GM23248 (cell line): Measurements from ENCODE around the gene COG5. TPM values are rescaled to one million over a fixed set of nuclear protein-coding genes. Genes with fewer than 3 reads are reported as not detected.

Source experiments
- DNase-seq: peaks from one replicate; pipeline ENCODE4 v3.0.0-alpha.2; 2015
- H2AFZ ChIP-seq: fragments of 200-600 bp; sonication (generic); 2 replicates; pipeline ENCODE4 v1.6.1; 2016; ENCODE audit warnings: antibody characterized with exemption
- H3F3A ChIP-seq: fragments of 200-600 bp; sonication (generic); 2 replicates; pipeline ENCODE4 v1.6.1; 2016; ENCODE audit warnings: mild to moderate bottlenecking, antibody characterized with exemption, mixed run types; ENCODE audit not compliant: insufficient read depth
- H3K27ac ChIP-seq: fragments of 200-600 bp; sonication (generic); 2 replicates; pipeline ENCODE4 v1.5.1; 2016; ENCODE audit warnings: mild to moderate bottlenecking
- H3K27me3 ChIP-seq: fragments of 200-600 bp; sonication (generic); replicated peaks from 2 replicates; pipeline ENCODE4 v1.6.1; 2016; ENCODE audit warnings: mild to moderate bottlenecking; ENCODE audit not compliant: insufficient read depth
- H3K36me3 ChIP-seq: fragments of 200-600 bp; sonication (generic); 2 replicates; pipeline ENCODE4 v1.6.1; 2016; ENCODE audit warnings: low read depth, mild to moderate bottlenecking
- H3K4me1 ChIP-seq: fragments of 200-600 bp; sonication (generic); 2 replicates; pipeline ENCODE4 v1.6.1; 2016; ENCODE audit warnings: mild to moderate bottlenecking; ENCODE audit not compliant: insufficient read depth
- H3K4me2 ChIP-seq: fragments of 200-600 bp; sonication (generic); one replicate; pipeline ENCODE4 v1.6.1; 2016; ENCODE audit warnings: mild to moderate bottlenecking; ENCODE audit not compliant: unreplicated experiment
- H3K4me3 ChIP-seq: fragments of 200-600 bp; sonication (generic); 2 replicates; pipeline ENCODE4 v1.5.1; 2016; ENCODE audit warnings: mild to moderate bottlenecking
- H3K79me2 ChIP-seq: fragments of 200-600 bp; sonication (generic); 2 replicates; pipeline ENCODE4 v1.6.1; 2016; ENCODE audit warnings: mild to moderate bottlenecking; ENCODE audit not compliant: insufficient read depth
- H3K9ac ChIP-seq: fragments of 200-600 bp; sonication (generic); 2 replicates; pipeline ENCODE4 v1.6.1; 2016; ENCODE audit warnings: mild to moderate bottlenecking
- H3K9me2 ChIP-seq: fragments of 200-600 bp; sonication (generic); 2 replicates; pipeline ENCODE4 v1.6.1; 2016; ENCODE audit warnings: mixed run types, mild to moderate bottlenecking, moderate library complexity; ENCODE audit not compliant: insufficient read depth
- H3K9me3 ChIP-seq: fragments of 200-600 bp; sonication (generic); one replicate; pipeline ENCODE4 v1.6.1; 2017; ENCODE audit warnings: low read depth
- H4K20me1 ChIP-seq: fragments of 200-600 bp; sonication (generic); 2 replicates; pipeline ENCODE4 v1.6.0; 2016; ENCODE audit not compliant: insufficient read depth
- EZH2 ChIP-seq: fragments of 200-600 bp; sonication (generic); IDR thresholded peaks from 2 replicates; pipeline ENCODE4 v1.6.1; 2018; ENCODE audit warnings: antibody characterized with exemption, mild to moderate bottlenecking; ENCODE audit not compliant: insufficient read depth, poor library complexity, severe bottlenecking
- EZH2phosphoT487 ChIP-seq: fragments of 200-600 bp; sonication (generic); IDR thresholded peaks from 2 replicates; pipeline ENCODE4 v1.6.1; 2018; ENCODE audit warnings: antibody characterized with exemption, moderate library complexity, mild to moderate bottlenecking, low read depth; ENCODE audit not compliant: insufficient read depth
- WGBS, 2 experiments: methylation state at CpG; one replicate each; pipeline ENCODE4 v1.1.6; 2015 to 2017; ENCODE audit warnings: low lambda C conversion rate in 2 of 2, low coverage in 1 of 2; ENCODE audit errors: missing lambda C conversion rate in 2 of 2; 5-methylcytosine and 5-hydroxymethylcytosine counted together
- in situ Hi-C: fragments of 300-500 bp; cut with MboI; formaldehyde crosslinking; loops from 2 replicates; pipeline ENCODE4 v1.15.0; 2020
- polyA plus RNA-seq: library from polyadenylated mRNA; unstranded; fragments of >200 nt; fragmentation: Nextera tagmentation; extraction: Ambion mirVana; gene quantifications from 2 replicates; pipeline ENCODE4 v1.2.1, GENCODE V29; 2016
- total RNA-seq: library from RNA; depleted of rRNA; stranded (reverse); fragments of >200 nt; shearing (Covaris generic); gene quantifications from 2 replicates; pipeline ENCODE4 v1.2.3, GENCODE V29; 2014

COG5 gene
- total and polyA plus RNA-seq, 2 experiments from 2014 or later, result 20.7 to 26.0 TPM

DNA sequence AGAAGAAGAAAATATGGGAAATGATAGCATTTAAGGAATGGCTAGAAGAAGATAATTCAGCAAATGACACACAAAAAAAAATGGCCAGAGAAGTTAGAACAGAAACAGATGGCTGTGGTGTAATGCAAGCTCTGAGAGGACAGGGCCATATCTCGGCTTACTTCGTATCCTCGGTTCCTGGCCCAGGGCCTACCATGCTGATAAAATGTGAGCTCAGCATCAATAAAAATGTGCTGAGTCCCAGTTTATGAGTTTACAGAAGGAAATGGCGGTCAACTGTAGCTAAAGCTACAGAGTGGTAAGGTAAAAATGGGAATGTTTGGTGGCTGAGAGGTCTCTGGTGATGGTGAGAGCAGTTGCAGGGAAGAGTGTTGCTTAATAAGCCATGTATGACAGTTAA, 354.2 kb downstream of the COG5 start:
- TF ChIP-seq EZH2phosphoT487 (no peak), EZH2 (no peak)
- whole genome bisulfite sequencing, 2 experiments, result 96% methylated on average over 4 of the region's 4 CpGs
- Histone ChIP-seq H3K9me3 (no peaks in the 10 kb centered on the region), H3K4me1 (peaks cover 10% of the 10 kb centered on the region), H3K79me2 (no peaks in the 10 kb centered on the region), H3K36me3 (peaks cover 4% of the 10 kb centered on the region; the same call in 1 of the 2 replicates), H3K4me3 (no peak overlapping the region), H3K4me2 (no peak overlapping the region), H3K27me3 (no peaks in the 10 kb centered on the region), H2AFZ (no peak overlapping the region), H3F3A (peaks cover 13% of the 10 kb centered on the region; the same call in 1 of the 2 replicates), H3K9ac (no peak overlapping the region), H4K20me1 (no peaks in the 10 kb centered on the region), H3K27ac (no peak overlapping the region), H3K9me2 (no peaks in the 10 kb centered on the region)
- DNase-seq, result no peak
- in situ Hi-C loops, result no loop called here

DNA sequence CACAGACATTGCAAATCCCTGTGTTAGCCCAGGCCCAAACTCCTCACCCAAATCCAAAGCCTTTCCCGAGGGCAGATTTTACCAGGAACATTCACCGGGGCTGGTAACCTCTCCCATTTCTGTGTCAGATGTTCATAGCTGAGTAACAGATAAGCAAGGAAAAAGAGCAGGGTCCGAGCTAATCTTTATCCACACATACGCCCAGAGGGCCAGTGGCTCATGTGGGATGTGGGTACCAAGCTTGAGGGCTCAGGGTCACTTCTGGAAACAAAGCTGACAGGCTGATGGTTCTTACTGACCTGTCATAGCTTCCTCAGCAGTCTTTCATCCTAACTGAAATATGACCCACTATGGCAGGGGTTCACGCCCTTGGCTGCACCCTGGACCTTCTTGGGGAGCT, 355.2 kb downstream of the COG5 start:
- DNase-seq, result no peak
- Histone ChIP-seq H3K36me3 (peaks cover 10% of the 10 kb centered on the region), H4K20me1 (no peaks in the 10 kb centered on the region), H2AFZ (0 out of 2 replicates have a peak overlapping the region, but pooled peaks have one; percentile 11), H3K4me3 (no peak overlapping the region), H3K9me2 (no peaks in the 10 kb centered on the region), H3K9me3 (no peaks in the 10 kb centered on the region), H3F3A (peaks cover 13% of the 10 kb centered on the region; the same call in 1 of the 2 replicates), H3K9ac (peak overlapping the region; percentile 14; the same call in 1 of the 2 replicates), H3K27me3 (no peaks in the 10 kb centered on the region), H3K79me2 (no peaks in the 10 kb centered on the region), H3K4me2 (no peak overlapping the region), H3K4me1 (peaks cover 10% of the 10 kb centered on the region), H3K27ac (peak overlapping the region; percentile 44)
- WGBS, 2 experiments, result 86 to 88% methylated on average over 5 of the region's 5 CpGs
- no peak for TF ChIP-seq EZH2
- no peak for TF ChIP-seq EZH2phosphoT487
- in situ Hi-C loops, result no loop called here

GRCh38 chr7:107208024-107208521, 355.6 kb downstream of the COG5 start:
- peak overlapping the region; percentile 14; the same call in 1 of the 2 replicates for H3K9ac ChIP-seq
- H3K4me2 ChIP-seq, result no peak overlapping the region
- no peaks in the 10 kb centered on the region for H3K27me3 ChIP-seq
- no peak overlapping the region for H3K4me3 ChIP-seq
- peaks cover 10% of the 10 kb centered on the region for H3K4me1 ChIP-seq
- H3F3A ChIP-seq, result peaks cover 13% of the 10 kb centered on the region; the same call in 1 of the 2 replicates
- in situ Hi-C loops, result no loop called here
- H3K9me2 ChIP-seq, result no peaks in the 10 kb centered on the region
- H3K9me3 ChIP-seq, result no peaks in the 10 kb centered on the region
- peak overlapping the region; percentile 44 for H3K27ac ChIP-seq
- peaks cover 15% of the 10 kb centered on the region for H3K36me3 ChIP-seq
- 6 to 13% methylated on average over 3 of the region's 3 CpGs for WGBS, 2 experiments
- no peaks in the 10 kb centered on the region for H4K20me1 ChIP-seq
- H2AFZ ChIP-seq, result 0 out of 2 replicates have a peak overlapping the region, but pooled peaks have one; percentile 11
- TF ChIP-seq EZH2 (no peak), EZH2phosphoT487 (no peak)
- peak; percentile 51 for DNase-seq
- no peaks in the 10 kb centered on the region for H3K79me2 ChIP-seq

DNA sequence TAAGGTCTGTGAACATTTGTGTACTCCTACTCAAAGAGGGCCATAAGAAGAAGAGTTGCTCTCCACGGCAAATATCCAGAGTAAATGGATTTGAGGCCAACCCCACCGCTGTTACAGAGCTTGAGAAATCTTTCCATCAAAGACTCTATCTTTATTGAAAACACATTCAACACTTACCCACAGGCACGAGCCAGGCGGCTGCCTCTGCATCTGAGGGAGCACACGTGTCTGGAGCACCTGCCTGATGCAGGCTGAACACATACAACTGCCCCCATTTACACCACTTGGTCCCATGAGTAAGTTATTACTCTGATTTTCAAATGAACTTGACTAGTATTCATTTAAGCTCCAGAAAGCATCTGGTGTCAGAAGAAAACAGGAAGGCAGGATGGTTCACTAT, 356.3 kb downstream of the COG5 start:
- Histone ChIP-seq H3K36me3 (peaks cover 21% of the 10 kb centered on the region), H3K27ac (peak overlapping the region; percentile 44), H3K9me3 (no peaks in the 10 kb centered on the region), H3F3A (peaks cover 13% of the 10 kb centered on the region; the same call in 1 of the 2 replicates), H3K4me2 (no peak overlapping the region), H3K27me3 (no peaks in the 10 kb centered on the region), H3K9ac (no peak overlapping the region), H2AFZ (no peak overlapping the region), H3K9me2 (no peaks in the 10 kb centered on the region), H3K4me3 (no peak overlapping the region), H3K79me2 (no peaks in the 10 kb centered on the region), H4K20me1 (no peaks in the 10 kb centered on the region), H3K4me1 (peaks cover 10% of the 10 kb centered on the region)
- WGBS, 2 experiments, result 54 to 57% methylated on average over 5 of the region's 5 CpGs
- DNase-seq, result no peak
- TF ChIP-seq EZH2phosphoT487, result no peak
- in situ Hi-C loops, result no loop called here
